Measurements from ENCODE around the gene PADI1.

PADI1 gene

GRCh38 chr1:17272646-17273045 lies 67.7 kb downstream of the PADI1 start:
- no peak for DNase-seq (ENCODE audit: low spot score)

GRCh38 chr1:17273096-17273495 lies 68.2 kb downstream of the PADI1 start:
- DNase-seq (ENCODE audit: low spot score), result no peak

GRCh38 chr1:17274186-17275170 lies 69.5 kb downstream of the PADI1 start:
- peak; percentile 72 for DNase-seq (ENCODE audit: low spot score)

- no peak for DNase-seq (ENCODE audit: low spot score)
Observed at GRCh38 chr1:17276568-17276967, 71.6 kb downstream of the PADI1 start.

- no peak for DNase-seq (ENCODE audit: low spot score)
Observed at GRCh38 chr1:17277511-17278159, 72.7 kb downstream of the PADI1 start.

GRCh38 chr1:17278996-17279830 lies 74.3 kb downstream of the PADI1 start:
- DNase-seq (ENCODE audit: low spot score), result no peak

GRCh38 chr1:17280436-17280835 lies 75.5 kb downstream of the PADI1 start:
- DNase-seq (ENCODE audit: low spot score), result no peak

- no peak for DNase-seq (ENCODE audit: low spot score)
Observed at GRCh38 chr1:17280894-17281293, 76.0 kb downstream of the PADI1 start.

- no peak for DNase-seq (ENCODE audit: low spot score)
Observed at GRCh38 chr1:17281775-17282181, 76.8 kb downstream of the PADI1 start.

GRCh38 chr1:17282836-17283235 lies 77.9 kb downstream of the PADI1 start:
- DNase-seq (ENCODE audit: low spot score), result no peak

GRCh38 chr1:17286646-17287045 lies 81.7 kb downstream of the PADI1 start:
- no peak for DNase-seq (ENCODE audit: low spot score)

GRCh38 chr1:17287130-17287776 lies 82.3 kb downstream of the PADI1 start:
- DNase-seq (ENCODE audit: low spot score), result no peak

GRCh38 chr1:17289721-17290120 lies 84.8 kb downstream of the PADI1 start:
- no peak for DNase-seq (ENCODE audit: low spot score)

GRCh38 chr1:17290553-17290952 lies 85.6 kb downstream of the PADI1 start:
- DNase-seq (ENCODE audit: low spot score), result no peak

GRCh38 chr1:17292299-17293160 lies 87.6 kb downstream of the PADI1 start:
- no peak for DNase-seq (ENCODE audit: low spot score)

GRCh38 chr1:17293681-17294425 lies 88.9 kb downstream of the PADI1 start:
- no peak for DNase-seq (ENCODE audit: low spot score)

GRCh38 chr1:17295292-17295691 lies 90.4 kb downstream of the PADI1 start:
- no peak for DNase-seq (ENCODE audit: low spot score)

Measured in D341Med (cell line).